HCT116 (cell line): ENCODE measurements around the gene ANKRD23. TPM values are rescaled to one million over a fixed set of nuclear protein-coding genes. Genes with fewer than 3 reads are reported as not detected.

ENCODE experiments used
- ATAC-seq: fragments of 200-7000 bp; cut with Tn5 transposase; 2 replicates; pipeline ENCODE4 v1.9.1; 2020; ENCODE audit warnings: mild to moderate bottlenecking, moderate library complexity
- BruUV-seq: library from RNA; stranded (reverse); fragments of 400-500 nt; replicated peaks from 2 replicates; lab custom pipeline; 2021; lab: Mats Ljungman, UMichigan
- CTCF ChIA-PET: fragments of 300-600 bp; sonication (Branson Sonifier 250); formaldehyde crosslinking; loops from one replicate; lab custom pipeline; 2021; ENCODE audit warnings: antibody characterized with exemption; lab: Charles Lee
- POLR2A ChIA-PET: fragments of 300-600, 350-600 bp; sonication (Branson Sonifier 250); formaldehyde crosslinking; loops from one replicate; lab custom pipeline; 2021; ENCODE audit warnings: antibody characterized with exemption; lab: Charles Lee
- RAD21 ChIA-PET, 2 experiments: fragments of 300-600 bp; sonication (Branson Sonifier 250); formaldehyde crosslinking; loops; one replicate each; lab custom pipeline; 2023; ENCODE audit warnings: low total read pairs in 2 of 2; ENCODE audit not compliant: uncharacterized antibody in 2 of 2, unreplicated experiment in 2 of 2, low non-redundant PET in 1 of 2; lab: Charles Lee
- DNase-seq: peaks from one replicate; pipeline ENCODE4 v3.0.0-alpha.2; 2010; ENCODE audit warnings: low read depth, low spot score
- H2AFZ ChIP-seq: fragments of 200-600 bp; shearing (Covaris generic), sonication (generic); 2 replicates; pipeline ENCODE4 v1.6.1; 2017; ENCODE audit warnings: low read depth, mixed run types, mixed read lengths, antibody characterized with exemption, low read length; ENCODE audit not compliant: poor library complexity, severe bottlenecking
- H3K27ac ChIP-seq: 2 replicates; pipeline ENCODE4 v1.5.1; 2012; ENCODE audit warnings: low read depth, low read length
- H3K27me3 ChIP-seq: fragments of 200-600 bp; sonication (generic); 2 replicates; pipeline ENCODE4 v1.6.1; 2016; ENCODE audit warnings: mixed run types, low read length, mixed read lengths; ENCODE audit not compliant: insufficient read depth
- H3K36me3 ChIP-seq, 2 experiments: fragments of 200-500 bp in 1 of 2; fragments of 200-600 bp in 1 of 2; sonication (Bioruptor generic) in 1 of 2; sonication (generic) in 1 of 2; 2 replicates each; pipeline versions ENCODE4 v1.5.1 to v1.6.1; 2014 to 2016; ENCODE audit warnings: low read length in 2 of 2, inconsistent platforms in 1 of 2, mixed read lengths in 1 of 2, mixed run types in 1 of 2; ENCODE audit not compliant: insufficient read depth in 2 of 2, control insufficient read depth in 1 of 2
- H3K4me1 ChIP-seq, 2 experiments: fragments of 200-600 bp in 1 of 2; sonication (generic) in 1 of 2; 2 replicates each; pipeline versions ENCODE4 v1.5.1 to v1.6.1; 2012 to 2017; ENCODE audit warnings: low read length in 2 of 2, inconsistent platforms in 1 of 2, mild to moderate bottlenecking in 1 of 2, mixed read lengths in 1 of 2, mixed run types in 1 of 2, moderate library complexity in 1 of 2; ENCODE audit not compliant: insufficient read depth in 2 of 2, control insufficient read depth in 1 of 2
- H3K4me2 ChIP-seq: fragments of 200-600 bp; sonication (generic); 2 replicates; pipeline ENCODE4 v1.6.1; 2017; ENCODE audit warnings: mixed run types, low read length, mixed read lengths
- H3K4me3 ChIP-seq, 2 experiments: fragments of 200-600 bp in 1 of 2; sonication (generic) in 1 of 2; replicated peaks in 1 of 2; 2 replicates each; pipeline ENCODE4 v1.5.1; 2011 to 2016; ENCODE audit warnings: low read length in 2 of 2, control low read depth in 1 of 2, low read depth in 1 of 2, mild to moderate bottlenecking in 1 of 2, mixed read lengths in 1 of 2, mixed run types in 1 of 2
- H3K79me2 ChIP-seq: fragments of 200-600 bp; sonication (generic); 2 replicates; pipeline ENCODE4 v1.6.1; 2017; ENCODE audit warnings: mild to moderate bottlenecking, mixed run types, low read length, moderate library complexity, mixed read lengths; ENCODE audit not compliant: insufficient read depth
- H3K9ac ChIP-seq: fragments of 200-600 bp; sonication (generic); 2 replicates; pipeline ENCODE4 v1.6.1; 2016; ENCODE audit warnings: low read length, mixed read lengths
- H3K9me2 ChIP-seq: fragments of 200-600 bp; sonication (generic), shearing (Covaris generic); 2 replicates; pipeline ENCODE4 v1.6.1; 2017; ENCODE audit warnings: mixed run types, mild to moderate bottlenecking, moderate library complexity; ENCODE audit not compliant: insufficient read depth
- H3K9me3 ChIP-seq, 2 experiments: fragments of 200-500 bp in 1 of 2; fragments of 200-600 bp in 1 of 2; sonication (Bioruptor generic) in 1 of 2; sonication (generic) in 1 of 2; 2 replicates each; pipeline ENCODE4 v1.6.1; 2014 to 2017; ENCODE audit warnings: low read length in 2 of 2, mixed read lengths in 2 of 2, inconsistent platforms in 1 of 2, low read depth in 1 of 2, mild to moderate bottlenecking in 1 of 2, mixed run types in 1 of 2, moderate library complexity in 1 of 2; ENCODE audit not compliant: control insufficient read depth in 1 of 2, insufficient read depth in 1 of 2
- H4K20me1 ChIP-seq: fragments of 200-600 bp; sonication (generic), shearing (Covaris generic); 2 replicates; pipeline ENCODE4 v1.6.1; 2017; ENCODE audit warnings: mixed run types, mild to moderate bottlenecking, moderate library complexity; ENCODE audit not compliant: insufficient read depth
- CBX3 ChIP-seq: IDR thresholded peaks from 2 replicates; pipeline ENCODE4 v1.6.1; 2012; ENCODE audit warnings: low read depth
- CEBPB ChIP-seq: IDR thresholded peaks from 2 replicates; pipeline ENCODE4 v1.6.1; 2012; ENCODE audit warnings: low read depth
- CTCF ChIP-seq, 3 experiments: fragments of 200-600 bp in 1 of 3; sonication (generic) in 1 of 3; IDR thresholded peaks in 2 of 3; conservative IDR thresholded peaks in 1 of 3; 2 replicates each; pipeline ENCODE4 v1.5.1; 2012 to 2017; ENCODE audit warnings: low read depth in 2 of 3, low read length in 2 of 3, antibody characterized with exemption in 1 of 3, borderline replicate concordance in 1 of 3, control low read depth in 1 of 3, mild to moderate bottlenecking in 1 of 3, mixed read lengths in 1 of 3, mixed run types in 1 of 3, moderate library complexity in 1 of 3; ENCODE audit not compliant: insufficient read depth in 1 of 3
- EGR1 ChIP-seq: IDR thresholded peaks from 2 replicates; pipeline ENCODE4 v1.6.1; 2012; ENCODE audit warnings: low read depth
- EZH2 ChIP-seq: fragments of 200-600 bp; sonication (generic); IDR thresholded peaks from 2 replicates; pipeline ENCODE4 v1.6.1; 2017; ENCODE audit warnings: antibody characterized with exemption, mixed run types
- FOSL1 ChIP-seq: IDR thresholded peaks from 2 replicates; pipeline ENCODE4 v1.6.1; 2012; ENCODE audit warnings: low read depth
- JUND ChIP-seq: IDR thresholded peaks from 2 replicates; pipeline ENCODE4 v1.6.1; 2012
- POLR2A ChIP-seq: IDR thresholded peaks from 2 replicates; pipeline ENCODE4 v1.7.0; 2011; ENCODE audit warnings: borderline replicate concordance; ENCODE audit not compliant: insufficient read depth, insufficient read length; ENCODE audit errors: extremely low read depth
- POLR2AphosphoS5 ChIP-seq: IDR thresholded peaks from 2 replicates; pipeline ENCODE4 v1.6.1; 2011; ENCODE audit warnings: mild to moderate bottlenecking, low read depth, low read length, moderate library complexity
- RAD21 ChIP-seq: IDR thresholded peaks from 2 replicates; pipeline ENCODE4 v1.6.1; 2012; ENCODE audit warnings: low read depth, mild to moderate bottlenecking
- SP1 ChIP-seq: IDR thresholded peaks from 2 replicates; pipeline ENCODE4 v1.6.1; 2012; ENCODE audit warnings: low read depth
- SRF ChIP-seq: IDR thresholded peaks from 2 replicates; pipeline ENCODE4 v1.6.1; 2012; ENCODE audit warnings: low read depth
- ZFX ChIP-seq: fragments of 450-650 bp; IDR thresholded peaks from 2 replicates; pipeline ENCODE4 v1.6.1; 2017
- ZNF274 ChIP-seq: fragments of 200-500 bp; sonication (Bioruptor generic); IDR thresholded peaks from 2 replicates; pipeline ENCODE4 v1.6.1; 2014; ENCODE audit warnings: mild to moderate bottlenecking, low read depth, low read length, inconsistent platforms
- intact Hi-C: fragments of 100-400 bp; cut with micrococcal nuclease; formaldehyde crosslinking; loops from 2 replicates; pipeline ENCODE4 v1.10.0; 2022
- total RNA-seq: library from RNA; stranded (reverse); gene quantifications from one replicate; pipeline ENCODE4 v1.2.1, GENCODE V29; 2021; ENCODE audit not compliant: unreplicated experiment
- TF ChIP-seq, protein P1 (sequence below): IDR thresholded peaks from 2 replicates; pipeline ENCODE4 v1.6.1; 2011; ENCODE audit warnings: mild to moderate bottlenecking, low read length, moderate library complexity; ENCODE audit not compliant: insufficient replicate concordance; ENCODE audit errors: extremely low read depth
- TF ChIP-seq, protein P2 (sequence below): IDR thresholded peaks from 2 replicates; pipeline ENCODE4 v1.6.1; 2012
- TF ChIP-seq, protein P3 (sequence below): IDR thresholded peaks from 2 replicates; pipeline ENCODE4 v1.6.1; 2012

ANKRD23 gene
- total RNA-seq, 1 experiment from 2014 or later, result 1.4 TPM

DNA sequence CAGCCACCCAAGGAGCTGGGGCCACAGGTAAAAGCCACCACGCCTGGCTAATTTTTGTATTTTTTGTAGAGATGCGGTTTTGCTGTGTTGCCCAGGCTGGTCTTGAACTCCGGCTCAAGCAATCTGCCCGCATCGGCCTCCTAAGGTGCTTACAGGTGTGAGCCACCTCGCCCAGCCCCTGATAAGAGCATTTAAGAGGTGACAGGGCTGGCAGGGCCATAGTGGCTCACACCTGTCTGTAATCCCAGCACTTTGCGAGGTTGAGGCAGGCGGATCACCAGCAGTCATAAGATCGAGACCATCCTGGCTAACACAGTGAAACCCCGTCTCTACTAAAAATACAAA lies 36.7 kb downstream of the ANKRD23 start:
- Histone ChIP-seq H3K9ac (no peak overlapping the region), H4K20me1 (no peaks in the 10 kb centered on the region), H3K27ac (no peak overlapping the region), H3K79me2 (no peaks in the 10 kb centered on the region)
- TF ChIP-seq FOSL1, result no peak
- TF ChIP-seq, protein P1, sequence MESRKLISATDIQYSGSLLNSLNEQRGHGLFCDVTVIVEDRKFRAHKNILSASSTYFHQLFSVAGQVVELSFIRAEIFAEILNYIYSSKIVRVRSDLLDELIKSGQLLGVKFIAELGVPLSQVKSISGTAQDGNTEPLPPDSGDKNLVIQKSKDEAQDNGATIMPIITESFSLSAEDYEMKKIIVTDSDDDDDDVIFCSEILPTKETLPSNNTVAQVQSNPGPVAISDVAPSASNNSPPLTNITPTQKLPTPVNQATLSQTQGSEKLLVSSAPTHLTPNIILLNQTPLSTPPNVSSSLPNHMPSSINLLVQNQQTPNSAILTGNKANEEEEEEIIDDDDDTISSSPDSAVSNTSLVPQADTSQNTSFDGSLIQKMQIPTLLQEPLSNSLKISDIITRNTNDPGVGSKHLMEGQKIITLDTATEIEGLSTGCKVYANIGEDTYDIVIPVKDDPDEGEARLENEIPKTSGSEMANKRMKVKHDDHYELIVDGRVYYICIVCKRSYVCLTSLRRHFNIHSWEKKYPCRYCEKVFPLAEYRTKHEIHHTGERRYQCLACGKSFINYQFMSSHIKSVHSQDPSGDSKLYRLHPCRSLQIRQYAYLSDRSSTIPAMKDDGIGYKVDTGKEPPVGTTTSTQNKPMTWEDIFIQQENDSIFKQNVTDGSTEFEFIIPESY, result no peak
- no peak for TF ChIP-seq SRF
- no peak for TF ChIP-seq SP1
- no peak for TF ChIP-seq JUND
- TF ChIP-seq, protein P2, sequence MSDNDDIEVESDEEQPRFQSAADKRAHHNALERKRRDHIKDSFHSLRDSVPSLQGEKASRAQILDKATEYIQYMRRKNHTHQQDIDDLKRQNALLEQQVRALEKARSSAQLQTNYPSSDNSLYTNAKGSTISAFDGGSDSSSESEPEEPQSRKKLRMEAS, result no peak
- TF ChIP-seq CTCF (IDR thresholded peaks at IDR 0.05 in 2 of 3, conservative IDR thresholded peaks at IDR 0.05 in 1 of 3; ENCODE audit: borderline replicate concordance in 1 of 3, insufficient read depth in 1 of 3, low read depth in 2 of 3, low read length in 2 of 3), result no peak
- TF ChIP-seq ZFX, result no peak
- no peak for TF ChIP-seq POLR2A
- TF ChIP-seq, protein P3, sequence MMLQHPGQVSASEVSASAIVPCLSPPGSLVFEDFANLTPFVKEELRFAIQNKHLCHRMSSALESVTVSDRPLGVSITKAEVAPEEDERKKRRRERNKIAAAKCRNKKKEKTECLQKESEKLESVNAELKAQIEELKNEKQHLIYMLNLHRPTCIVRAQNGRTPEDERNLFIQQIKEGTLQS, result no peak
- no peak for TF ChIP-seq ZNF274
- no peak for TF ChIP-seq CBX3
- TF ChIP-seq CEBPB, result no peak
- no peak for TF ChIP-seq EGR1
- no peak for TF ChIP-seq POLR2AphosphoS5
- TF ChIP-seq EZH2, result no peak
- no peak for TF ChIP-seq RAD21
- TF ChIP-seq, all 23 proteins: peak for 0
- no peak overlapping the region for H3K4me3 ChIP-seq
- H3K4me2 ChIP-seq, result no peak overlapping the region
- no peak overlapping the region for H2AFZ ChIP-seq
- intact Hi-C loops, result no loop called here
- ChIA-PET RAD21 (no interaction called here), CTCF (interaction anchor here (0.9 kb wide), 1 partner anchor 9 kb away, joined by 3 read pairs; the partner anchor contains the start of gene CNNM3), POLR2A (no interaction called here)
- no peak for ATAC-seq
- BruUV-seq, result no TSS peak
- H3K36me3 ChIP-seq, result no peaks in the 10 kb centered on the region; a peak in 2 of 4 replicates
- H3K9me3 ChIP-seq, result no peaks in the 10 kb centered on the region
- no peaks in the 10 kb centered on the region for H3K4me1 ChIP-seq
- no peak for DNase-seq
- no peaks in the 10 kb centered on the region for H3K9me2 ChIP-seq
- H3K27me3 ChIP-seq, result no peaks in the 10 kb centered on the region
